Trophoblast cell (in vitro differentiated cells and primary cell): ENCODE measurements around the gene RABL3.
A peak's percentile ranks its signal among the peaks of the same experiment; 100 is the strongest.

ENCODE experiments used
- DNase-seq, 2 donors: peaks; one replicate each; pipeline ENCODE4 v3.0.0-alpha.2; 2016
- H2AFZ ChIP-seq: 2 replicates; pipeline ENCODE4 v1.6.1; 2013; ENCODE audit warnings: low read length, moderate library complexity, mild to moderate bottlenecking; ENCODE audit not compliant: insufficient read depth, poor library complexity
- H2AK5ac ChIP-seq: 2 replicates; pipeline ENCODE4 v1.6.1; 2013; ENCODE audit warnings: mild to moderate bottlenecking, low read length
- H2BK120ac ChIP-seq: 2 replicates; pipeline ENCODE4 v1.6.1; 2013; ENCODE audit warnings: low read length, mild to moderate bottlenecking, moderate library complexity; ENCODE audit not compliant: insufficient read depth, poor library complexity
- H2BK12ac ChIP-seq: 2 replicates; pipeline ENCODE4 v1.6.1; 2013; ENCODE audit warnings: mild to moderate bottlenecking, low read length, moderate library complexity
- H2BK5ac ChIP-seq: 2 replicates; pipeline ENCODE4 v1.6.1; 2013; ENCODE audit warnings: low read length, low read depth, moderate library complexity, mild to moderate bottlenecking; ENCODE audit not compliant: poor library complexity
- H3K14ac ChIP-seq: 2 replicates; pipeline ENCODE4 v1.6.1; 2013; ENCODE audit warnings: mild to moderate bottlenecking, low read length
- H3K18ac ChIP-seq: 2 replicates; pipeline ENCODE4 v1.6.1; 2013; ENCODE audit warnings: mild to moderate bottlenecking, low read length
- H3K23ac ChIP-seq: 2 replicates; pipeline ENCODE4 v1.6.1; 2013; ENCODE audit warnings: low read length
- H3K27ac ChIP-seq: 2 replicates; pipeline ENCODE4 v1.5.1; 2013; ENCODE audit warnings: low read depth, mild to moderate bottlenecking, inconsistent platforms, low read length, moderate library complexity
- H3K27me3 ChIP-seq: 2 replicates; pipeline ENCODE4 v1.6.1; 2013; ENCODE audit warnings: inconsistent platforms, mild to moderate bottlenecking, low read length, moderate library complexity; ENCODE audit not compliant: insufficient read depth
- H3K36me3 ChIP-seq, 2 experiments: 1 replicate in 1 of 2; 2 replicates in 1 of 2; pipeline ENCODE4 v1.6.1; 2013; ENCODE audit warnings: low read length in 2 of 2, mild to moderate bottlenecking in 2 of 2, moderate library complexity in 1 of 2; ENCODE audit not compliant: insufficient read depth in 2 of 2, control insufficient read depth in 1 of 2
- H3K4ac ChIP-seq: 2 replicates; pipeline ENCODE4 v1.6.1; 2013; ENCODE audit warnings: low read depth, mild to moderate bottlenecking, low read length, moderate library complexity
- H3K4me1 ChIP-seq, 2 experiments: 1 replicate in 1 of 2; 2 replicates in 1 of 2; pipeline ENCODE4 v1.6.1; 2013; ENCODE audit warnings: low read length in 2 of 2, mild to moderate bottlenecking in 2 of 2, moderate library complexity in 1 of 2; ENCODE audit not compliant: insufficient read depth in 2 of 2, control insufficient read depth in 1 of 2
- H3K4me2 ChIP-seq: 2 replicates; pipeline ENCODE4 v1.6.1; 2013; ENCODE audit warnings: inconsistent platforms, mild to moderate bottlenecking, low read length, moderate library complexity
- H3K4me3 ChIP-seq: 2 replicates; pipeline ENCODE4 v1.5.1; 2013; ENCODE audit warnings: mild to moderate bottlenecking, low read depth, low read length, inconsistent platforms
- H3K79me1 ChIP-seq: one replicate; pipeline ENCODE4 v1.6.1; 2013; ENCODE audit warnings: low read length
- H3K79me2 ChIP-seq: 2 replicates; pipeline ENCODE4 v1.6.1; 2013; ENCODE audit warnings: low read length, mild to moderate bottlenecking; ENCODE audit not compliant: control insufficient read depth, insufficient read depth, poor library complexity
- H3K9ac ChIP-seq: 2 replicates; pipeline ENCODE4 v1.6.1; 2013; ENCODE audit warnings: mild to moderate bottlenecking, low read length
- H3K9me3 ChIP-seq: 2 replicates; pipeline ENCODE4 v1.6.1; 2013; ENCODE audit warnings: low read depth, mild to moderate bottlenecking, control low read depth, inconsistent platforms, low read length; ENCODE audit not compliant: insufficient read depth
- H4K12ac ChIP-seq: 2 replicates; pipeline ENCODE4 v1.6.1; 2013; ENCODE audit warnings: low read depth, mild to moderate bottlenecking, low read length, moderate library complexity
- H4K8ac ChIP-seq: 2 replicates; pipeline ENCODE4 v1.6.1; 2013; ENCODE audit warnings: low read depth, mild to moderate bottlenecking, low read length, moderate library complexity
- H4K91ac ChIP-seq: one replicate; pipeline ENCODE4 v1.6.1; 2013; ENCODE audit warnings: low read depth, mild to moderate bottlenecking, low read length, moderate library complexity
- WGBS: extraction: QIAGEN DNeasy Blood & Tissue Kit; methylation state at CpG from one replicate; pipeline ENCODE4 v1.1.7; 2013; ENCODE audit warnings: missing lambda C conversion rate; ENCODE audit not compliant: insufficient read length, insufficient coverage; ENCODE audit errors: extremely low coverage; 5-methylcytosine and 5-hydroxymethylcytosine counted together

The RABL3 gene

DNA sequence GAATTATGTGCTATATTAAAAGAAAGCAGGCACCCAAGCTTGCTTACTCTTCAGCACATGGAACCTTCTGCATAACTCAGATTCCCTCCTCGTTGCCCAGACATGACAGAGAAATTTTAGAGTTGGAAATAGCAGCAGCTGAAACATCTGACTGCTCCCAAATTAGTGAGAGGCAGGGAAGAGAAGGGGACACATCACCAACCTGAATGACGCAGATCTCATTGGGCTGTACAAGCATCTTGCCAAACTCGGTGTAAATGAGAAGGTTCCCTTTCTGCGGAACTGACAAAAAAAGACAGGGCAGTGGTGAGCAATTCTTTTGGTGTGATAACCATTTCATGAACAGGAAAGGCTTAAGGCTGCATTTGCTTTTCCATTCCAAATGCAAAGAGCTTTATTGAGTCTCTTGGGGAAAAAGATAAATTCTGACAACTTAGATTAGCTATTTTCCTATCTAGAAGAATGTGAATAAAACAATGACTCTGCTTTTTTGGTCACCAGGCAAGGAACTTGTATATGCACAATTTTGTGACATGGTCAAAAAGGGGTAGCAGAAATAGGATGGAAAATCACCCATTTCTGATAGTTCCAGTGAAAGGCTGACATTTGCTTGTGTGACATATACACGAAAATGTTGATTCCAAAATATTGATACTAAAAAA is 95.4 kb downstream of the RABL3 start:
- Histone ChIP-seq H3K79me2 (no peaks in the 10 kb centered on the region), H4K12ac (no peak overlapping the region), H3K4me1 (peaks cover 0 to 3% of the 10 kb centered on the region in 2 experiments), H2BK5ac (no peak overlapping the region), H2BK120ac (no peak overlapping the region), H3K18ac (no peak overlapping the region), H3K36me3 (no peaks in the 10 kb centered on the region), H2AFZ (no peak overlapping the region), H3K79me1 (no peaks in the 10 kb centered on the region), H4K8ac (no peak overlapping the region), H3K4me3 (no peak overlapping the region), H3K4me2 (no peak overlapping the region), H2AK5ac (no peak overlapping the region), H3K27me3 (no peaks in the 10 kb centered on the region), H3K4ac (no peak overlapping the region), H4K91ac (no peak overlapping the region), H2BK12ac (no peak overlapping the region), H3K9me3 (no peaks in the 10 kb centered on the region), H3K23ac (no peak overlapping the region), H3K14ac (no peak overlapping the region), H3K9ac (no peak overlapping the region), H3K27ac (no peak overlapping the region)
- no CpG with 5 or more reads among the region's 5 CpGs for WGBS
- no peak for DNase-seq

DNA sequence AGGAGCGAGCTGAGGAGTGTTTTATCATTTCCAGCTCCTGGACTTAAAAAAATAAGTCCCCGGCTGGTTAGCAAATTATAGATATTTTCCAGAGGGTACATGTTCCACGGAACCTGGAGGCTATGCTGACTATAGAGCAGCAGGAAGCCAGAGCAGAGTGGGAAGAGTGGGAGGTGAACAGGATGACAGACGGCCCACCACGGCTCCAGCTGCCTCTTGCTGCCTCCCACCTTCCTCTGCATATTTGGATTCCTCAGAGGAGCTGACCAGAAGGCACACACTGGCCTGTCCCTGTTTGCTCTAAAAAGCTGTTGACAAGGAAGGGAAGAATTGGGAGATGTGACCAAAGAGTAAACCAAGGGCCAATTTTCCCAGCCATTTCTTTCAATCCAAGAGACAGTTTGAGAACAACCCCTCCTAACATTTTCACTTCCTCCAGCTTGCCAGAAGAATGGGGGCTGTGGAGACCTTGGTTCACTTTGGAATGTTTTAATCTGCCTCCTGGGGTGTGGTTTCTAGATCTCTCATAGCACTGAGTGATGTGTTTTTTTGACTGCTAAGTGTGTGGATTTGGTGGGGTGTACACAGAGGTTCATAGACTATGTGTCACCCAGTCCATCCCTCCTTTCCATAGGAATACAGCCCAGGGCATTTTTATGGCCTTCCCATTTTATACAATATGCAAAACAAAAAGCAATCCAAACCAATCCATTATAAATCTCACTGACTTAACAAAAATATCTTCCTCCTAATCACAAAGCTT is 97.1 kb downstream of the RABL3 start:
- DNase-seq, result no peak
- Histone ChIP-seq H3K9me3 (no peaks in the 10 kb centered on the region), H3K18ac (no peak overlapping the region), H3K9ac (no peak overlapping the region), H3K79me1 (no peaks in the 10 kb centered on the region), H3K4me1 (peaks cover 0 to 3% of the 10 kb centered on the region in 2 experiments), H4K12ac (no peak overlapping the region), H3K4me2 (no peak overlapping the region), H4K91ac (no peak overlapping the region), H4K8ac (no peak overlapping the region), H3K23ac (no peak overlapping the region), H3K4me3 (no peak overlapping the region), H3K36me3 (no peaks in the 10 kb centered on the region), H2BK5ac (no peak overlapping the region), H3K14ac (no peak overlapping the region), H3K79me2 (no peaks in the 10 kb centered on the region), H3K27ac (no peak overlapping the region), H2BK12ac (no peak overlapping the region), H2BK120ac (no peak overlapping the region), H3K4ac (no peak overlapping the region), H3K27me3 (no peaks in the 10 kb centered on the region), H2AK5ac (no peak overlapping the region), H2AFZ (no peak overlapping the region)
- WGBS, result no CpG with 5 or more reads among the region's 5 CpGs

GRCh38 chr3:120642368-120642948 is 99.9 kb downstream of the RABL3 start:
- Histone ChIP-seq H3K27ac (no peak overlapping the region), H3K4ac (no peak overlapping the region), H2BK12ac (no peak overlapping the region), H3K4me2 (no peak overlapping the region), H3K36me3 (no peaks in the 10 kb centered on the region), H3K18ac (no peak overlapping the region), H3K79me1 (no peaks in the 10 kb centered on the region), H3K4me3 (no peak overlapping the region), H4K91ac (no peak overlapping the region), H3K79me2 (no peaks in the 10 kb centered on the region), H3K9ac (no peak overlapping the region), H3K23ac (no peak overlapping the region), H4K12ac (no peak overlapping the region), H2AK5ac (no peak overlapping the region), H3K14ac (no peak overlapping the region), H2BK5ac (no peak overlapping the region), H3K4me1 (peaks cover 0 to 3% of the 10 kb centered on the region in 2 experiments), H2BK120ac (no peak overlapping the region), H4K8ac (no peak overlapping the region), H2AFZ (no peak overlapping the region), H3K9me3 (no peaks in the 10 kb centered on the region), H3K27me3 (no peaks in the 10 kb centered on the region)
- no CpG with 5 or more reads among the region's 4 CpGs for WGBS
- DNase-seq, result peak in 1 of 2 donors; percentile 5

DNA sequence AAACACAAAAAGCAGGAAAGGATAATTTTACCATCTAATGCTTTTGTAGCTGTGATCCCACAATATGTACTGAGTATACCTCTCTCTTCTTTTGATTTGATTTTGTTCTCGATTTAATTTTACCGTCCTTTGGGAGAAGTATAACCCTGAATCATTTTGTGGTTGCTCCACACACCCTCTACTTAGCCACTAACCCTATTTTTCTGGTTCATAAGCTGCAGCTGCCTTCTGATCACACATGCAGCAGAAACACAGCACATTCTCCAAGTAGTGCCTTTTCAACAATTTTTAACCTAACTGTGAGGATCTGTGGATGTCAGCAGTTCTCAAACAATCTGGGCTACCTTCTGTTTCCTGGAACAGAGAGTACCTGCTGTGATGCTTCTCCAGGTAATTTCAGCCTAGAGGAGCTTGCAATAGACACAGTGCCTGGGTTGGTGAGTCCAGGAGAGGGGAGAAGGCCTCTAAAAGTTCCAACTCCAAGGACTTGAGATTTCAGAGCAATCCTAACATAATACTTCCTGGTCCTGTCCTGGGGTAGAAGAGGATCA is 100.5 kb downstream of the RABL3 start:
- Histone ChIP-seq H3K9ac (no peak overlapping the region), H3K36me3 (no peaks in the 10 kb centered on the region), H3K4me3 (no peak overlapping the region), H3K4me2 (no peak overlapping the region), H3K18ac (no peak overlapping the region), H3K79me1 (no peaks in the 10 kb centered on the region), H3K23ac (no peak overlapping the region), H3K79me2 (no peaks in the 10 kb centered on the region), H2BK12ac (no peak overlapping the region), H3K9me3 (no peaks in the 10 kb centered on the region), H3K14ac (no peak overlapping the region), H2AK5ac (no peak overlapping the region), H2BK5ac (no peak overlapping the region), H2BK120ac (no peak overlapping the region), H3K27ac (no peak overlapping the region), H2AFZ (no peak overlapping the region), H3K4ac (no peak overlapping the region), H4K12ac (no peak overlapping the region), H3K4me1 (peaks cover 0 to 3% of the 10 kb centered on the region in 2 experiments), H4K8ac (no peak overlapping the region), H4K91ac (no peak overlapping the region), H3K27me3 (no peaks in the 10 kb centered on the region)
- WGBS, result no CpG with 5 or more reads among the region's 2 CpGs
- DNase-seq, result no peak
